ENCODE data around the gene CDK14. TPM values are rescaled to one million over a fixed set of nuclear protein-coding genes. Genes with fewer than 3 reads are reported as not detected.

The CDK14 gene
- total and polyA plus RNA-seq, 11 donors: 2.9 to 37.7 (median 21.3) TPM

DNA sequence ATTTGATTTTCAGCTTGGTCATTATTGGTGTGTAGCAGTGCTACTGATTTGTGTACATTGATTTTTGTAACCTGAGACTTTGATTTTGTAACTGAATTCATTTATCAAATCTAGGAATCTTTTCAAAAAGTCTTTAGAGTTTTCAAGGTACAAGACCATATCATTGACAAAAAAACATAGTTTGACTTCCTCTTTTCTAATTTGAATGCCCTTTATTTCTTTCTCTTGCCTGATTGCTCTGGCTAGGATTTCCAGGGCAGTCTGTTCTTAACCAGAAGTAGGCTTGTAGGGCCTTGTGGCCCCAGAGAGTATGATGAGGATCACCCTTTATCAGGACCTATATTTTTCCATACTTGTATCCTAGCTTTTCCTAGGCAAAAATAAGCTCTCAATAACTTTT, 433.6 kb downstream of the CDK14 start:
- Histone ChIP-seq H3K27ac (no peak overlapping the region), H3K9me3 (peaks cover 0 to 5% (median 0%) of the 10 kb centered on the region in 12 donors), H3K4me1 (peaks cover 0 to 6% (median 0%) of the 10 kb centered on the region in 12 donors), H3K4me3 (no peak overlapping the region), H3K36me3 (no peaks in the 10 kb centered on the region), H3K27me3 (no peaks in the 10 kb centered on the region)
- ATAC-seq (no peak), DNase-seq (no peak)
- intact Hi-C loops (cut with DNase I): loop anchor here (5.0 to 10.0 kb wide), 10 partner anchors 165 to 575 kb away; no protein-coding TSS in a partner anchor
- TF ChIP-seq, protein P1, sequence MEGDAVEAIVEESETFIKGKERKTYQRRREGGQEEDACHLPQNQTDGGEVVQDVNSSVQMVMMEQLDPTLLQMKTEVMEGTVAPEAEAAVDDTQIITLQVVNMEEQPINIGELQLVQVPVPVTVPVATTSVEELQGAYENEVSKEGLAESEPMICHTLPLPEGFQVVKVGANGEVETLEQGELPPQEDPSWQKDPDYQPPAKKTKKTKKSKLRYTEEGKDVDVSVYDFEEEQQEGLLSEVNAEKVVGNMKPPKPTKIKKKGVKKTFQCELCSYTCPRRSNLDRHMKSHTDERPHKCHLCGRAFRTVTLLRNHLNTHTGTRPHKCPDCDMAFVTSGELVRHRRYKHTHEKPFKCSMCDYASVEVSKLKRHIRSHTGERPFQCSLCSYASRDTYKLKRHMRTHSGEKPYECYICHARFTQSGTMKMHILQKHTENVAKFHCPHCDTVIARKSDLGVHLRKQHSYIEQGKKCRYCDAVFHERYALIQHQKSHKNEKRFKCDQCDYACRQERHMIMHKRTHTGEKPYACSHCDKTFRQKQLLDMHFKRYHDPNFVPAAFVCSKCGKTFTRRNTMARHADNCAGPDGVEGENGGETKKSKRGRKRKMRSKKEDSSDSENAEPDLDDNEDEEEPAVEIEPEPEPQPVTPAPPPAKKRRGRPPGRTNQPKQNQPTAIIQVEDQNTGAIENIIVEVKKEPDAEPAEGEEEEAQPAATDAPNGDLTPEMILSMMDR (IDR thresholded peaks at IDR 0.05): no peak
- no peak for TF ChIP-seq POLR2A (IDR thresholded peaks at IDR 0.05)

DNA sequence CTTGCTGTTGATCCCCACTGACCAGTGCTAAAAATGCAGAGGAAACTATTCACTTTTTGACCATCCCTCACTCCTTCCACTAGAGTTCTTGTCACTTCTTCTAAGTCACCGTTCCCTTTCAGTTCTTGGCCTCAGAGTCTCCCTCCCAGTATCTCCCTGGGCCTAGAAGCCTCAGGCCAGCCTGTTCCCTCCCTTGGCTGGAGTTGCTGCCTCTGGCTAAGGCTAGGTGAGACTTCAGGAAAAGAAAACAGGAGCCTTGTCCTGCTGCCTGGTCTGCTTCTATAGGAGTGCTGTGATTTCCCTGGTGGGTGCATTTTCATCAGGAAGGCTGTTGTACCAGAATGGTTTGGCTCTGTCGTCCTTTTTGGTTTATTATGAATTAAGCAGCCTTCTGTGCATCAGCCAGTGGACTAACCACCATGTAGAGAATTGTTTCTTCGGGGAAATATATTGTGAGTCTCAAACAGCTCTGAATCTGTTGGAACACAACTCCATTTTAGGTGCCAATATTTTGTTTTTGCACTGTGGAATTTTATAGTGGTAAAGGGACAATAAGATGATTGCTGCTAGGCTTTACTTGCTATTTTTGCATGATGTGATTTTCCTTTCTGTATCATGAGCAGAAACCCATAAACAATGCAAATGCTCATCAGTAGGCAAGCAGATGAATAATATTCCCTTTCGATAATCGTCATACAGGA, 434.7 kb downstream of the CDK14 start:
- Histone ChIP-seq H3K36me3 (no peaks in the 10 kb centered on the region), H3K4me3 (no peak overlapping the region), H3K27ac (no peak overlapping the region), H3K27me3 (no peaks in the 10 kb centered on the region), H3K4me1 (peaks cover 0 to 6% (median 0%) of the 10 kb centered on the region in 12 donors), H3K9me3 (peaks cover 0 to 5% (median 0%) of the 10 kb centered on the region in 12 donors)
- intact Hi-C loops (cut with DNase I): loop anchor here (5.0 to 10.0 kb wide), 10 partner anchors 166 to 576 kb away; no protein-coding TSS in a partner anchor
- no peak for ATAC-seq
- DNase-seq: peak in 1 of 5 donors; percentile 33
- 71 to 79% (median 76%) methylated on average over 5 of the region's 5 CpGs for WGBS, 4 donors
- TF ChIP-seq, protein P1 (IDR thresholded peaks at IDR 0.05): no peak
- no peak for TF ChIP-seq POLR2A (IDR thresholded peaks at IDR 0.05)

DNA sequence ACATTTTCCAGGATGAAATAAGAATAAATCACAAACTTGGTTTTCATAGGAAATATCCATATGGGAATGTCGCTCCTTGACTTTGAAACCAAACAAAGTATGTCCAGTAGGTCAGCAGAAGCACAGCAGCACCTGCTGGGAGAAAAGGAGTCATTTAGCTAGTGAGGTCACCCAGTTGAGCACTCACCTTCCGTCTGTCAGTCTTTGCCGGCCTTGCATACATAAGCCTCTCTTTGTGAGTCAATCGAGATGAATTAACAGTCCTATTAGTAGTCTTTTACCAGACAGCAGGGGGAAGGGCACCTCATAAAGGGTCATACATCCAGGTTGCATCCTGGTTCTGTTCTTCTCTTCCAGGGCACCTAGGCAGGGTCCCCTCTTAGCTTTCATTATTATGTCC, 435.6 kb downstream of the CDK14 start:
- TF ChIP-seq, protein P1 (IDR thresholded peaks at IDR 0.05): no peak
- TF ChIP-seq POLR2A (IDR thresholded peaks at IDR 0.05): no peak
- no peak for DNase-seq

DNA sequence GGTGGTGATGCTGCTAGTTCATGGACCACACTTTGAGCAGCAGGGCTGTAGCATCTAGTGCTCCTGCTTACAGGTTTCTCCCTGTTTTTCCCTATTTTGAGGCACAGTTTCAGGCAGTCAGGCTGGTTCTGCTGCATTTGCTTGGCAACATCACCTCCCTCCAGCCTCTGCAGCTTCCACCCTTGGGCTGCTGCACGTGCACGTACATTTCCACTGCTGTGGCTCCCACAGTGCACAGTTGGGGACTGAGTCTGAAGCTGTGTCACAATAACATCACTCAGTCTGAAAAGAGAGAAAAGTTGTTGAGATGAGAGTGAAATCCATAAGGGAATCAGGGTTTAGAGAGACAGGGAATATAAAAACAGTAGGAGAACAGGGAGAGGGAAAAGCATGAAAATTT, 437.5 kb downstream of the CDK14 start:
- H3K4me1 ChIP-seq: peaks cover 0 to 6% (median 0%) of the 10 kb centered on the region in 12 donors
- DNase-seq: no peak
- no peak overlapping the region for H3K4me3 ChIP-seq
- H3K9me3 ChIP-seq: peaks cover 0 to 5% (median 0%) of the 10 kb centered on the region in 12 donors
- no peak for TF ChIP-seq POLR2A (IDR thresholded peaks at IDR 0.05)
- no peaks in the 10 kb centered on the region for H3K27me3 ChIP-seq
- H3K27ac ChIP-seq: no peak overlapping the region
- no peak for ATAC-seq
- intact Hi-C loops (cut with DNase I): loop anchor here (5.0 to 10.0 kb wide), 10 partner anchors 169 to 579 kb away; no protein-coding TSS in a partner anchor
- 65 to 74% (median 70%) methylated on average over 2 of the region's 2 CpGs for WGBS, 4 donors
- H3K36me3 ChIP-seq: no peaks in the 10 kb centered on the region

More for the DNA sequence above, 435.6 kb downstream of the CDK14 start:
- peaks cover 0 to 5% (median 0%) of the 10 kb centered on the region in 12 donors for H3K9me3 ChIP-seq
- ATAC-seq: no peak
- H3K4me1 ChIP-seq: peaks cover 0 to 6% (median 0%) of the 10 kb centered on the region in 12 donors
- H3K4me3 ChIP-seq: no peak overlapping the region
- no peaks in the 10 kb centered on the region for H3K27me3 ChIP-seq
- H3K27ac ChIP-seq: no peak overlapping the region
- intact Hi-C loops (cut with DNase I): loop anchor here (5.0 to 10.0 kb wide), 10 partner anchors 167 to 577 kb away; no protein-coding TSS in a partner anchor
- 76 to 83% (median 81%) methylated on average over 4 of the region's 4 CpGs for WGBS, 4 donors
- H3K36me3 ChIP-seq: no peaks in the 10 kb centered on the region

Measured in heart left ventricle (tissue), 16 donors.